ENCODE results near the gene HDGF. TPM values are rescaled to one million over a fixed set of nuclear protein-coding genes. Genes with fewer than 3 reads are reported as not detected.
"Not testable (repeated sequence)": the region's sequence is repeated elsewhere in the genome, so short reads cannot be mapped to it uniquely, and the experiment has no call there.

The HDGF gene
- total RNA-seq, 4 donors from 2014 or later: 147 to 162 (median 148) TPM

GRCh38 chr1:156760092-156760795 is 8.8 kb upstream of the HDGF start:
- TF ChIP-seq CTCF (IDR thresholded peaks at IDR 0.05) (no peak), POLR2A (IDR thresholded peaks at IDR 0.05) (no peak)
- H3K27ac ChIP-seq: no peak overlapping the region
- WGBS, 2 donors: 71 to 77% methylated on average over 6 of the region's 6 CpGs
- intact Hi-C loops (cut with DNase I): no loop called here
- no peaks in the 10 kb centered on the region for H3K9me3 ChIP-seq
- no peak overlapping the region for H3K4me3 ChIP-seq (replicated peaks in 1 of 3)
- H3K4me1 ChIP-seq: no peaks in the 10 kb centered on the region
- no peaks in the 10 kb centered on the region for H3K27me3 ChIP-seq
- no peak for DNase-seq
- H3K36me3 ChIP-seq: no peaks in the 10 kb centered on the region

GRCh38 chr1:156757572-156758253 is 6.2 kb upstream of the HDGF start:
- 93 to 96% methylated on average over 10 of the region's 10 CpGs for WGBS, 2 donors
- DNase-seq; H3K4me3 ChIP-seq (replicated peaks in 1 of 3); H3K27me3 ChIP-seq; H3K4me1 ChIP-seq; H3K27ac ChIP-seq; H3K9me3 ChIP-seq; intact Hi-C loops (cut with DNase I); H3K36me3 ChIP-seq: not testable (repeated sequence)

- intact Hi-C loops (cut with DNase I): no loop called here
- Histone ChIP-seq H3K9me3 (no peaks in the 10 kb centered on the region), H3K4me3 (replicated peaks in 1 of 3) (no peak overlapping the region), H3K27ac (no peak overlapping the region), H3K27me3 (no peaks in the 10 kb centered on the region), H3K4me1 (peaks cover 5 to 12% of the 10 kb centered on the region in 2 donors), H3K36me3 (no peaks in the 10 kb centered on the region)
- WGBS, 2 donors: 96 to 98% methylated on average over 1 of the region's 1 CpG
- no peak for DNase-seq
- no peak for TF ChIP-seq POLR2A (IDR thresholded peaks at IDR 0.05)
- TF ChIP-seq CTCF (IDR thresholded peaks at IDR 0.05): no peak
Measured at GRCh38 chr1:156756355-156756754, 4.9 kb upstream of the HDGF start.

GRCh38 chr1:156755527-156755950 is 4.1 kb upstream of the HDGF start:
- Histone ChIP-seq H3K36me3 (no peaks in the 10 kb centered on the region), H3K4me1 (peaks cover 5 to 12% of the 10 kb centered on the region in 2 donors), H3K27ac (no peak overlapping the region), H3K4me3 (replicated peaks in 1 of 3) (no peak overlapping the region), H3K9me3 (no peaks in the 10 kb centered on the region), H3K27me3 (no peaks in the 10 kb centered on the region)
- TF ChIP-seq POLR2A (IDR thresholded peaks at IDR 0.05) (no peak), CTCF (IDR thresholded peaks at IDR 0.05) (no peak)
- intact Hi-C loops (cut with DNase I): no loop called here
- no peak for DNase-seq
- 79 to 80% methylated on average over 5 of the region's 5 CpGs for WGBS, 2 donors

GRCh38 chr1:156754219-156754618 is 2.7 kb upstream of the HDGF start:
- no peak for DNase-seq
- TF ChIP-seq POLR2A (IDR thresholded peaks at IDR 0.05): no peak
- TF ChIP-seq CTCF (IDR thresholded peaks at IDR 0.05): no peak
- 86 to 91% methylated on average over 8 of the region's 8 CpGs for WGBS, 2 donors

More at GRCh38 chr1:156754219-156754618, 2.7 kb upstream of the HDGF start:
- H3K27me3 ChIP-seq: no peaks in the 10 kb centered on the region
- no peaks in the 10 kb centered on the region for H3K36me3 ChIP-seq
- no peaks in the 10 kb centered on the region for H3K9me3 ChIP-seq
- intact Hi-C loops (cut with DNase I): no loop called here
- no peak overlapping the region for H3K4me3 ChIP-seq (replicated peaks in 1 of 3)
- H3K4me1 ChIP-seq: peaks cover 15 to 21% of the 10 kb centered on the region in 2 donors
- no peak overlapping the region for H3K27ac ChIP-seq
